Osteoblast (primary cell): ENCODE results near the gene PSMB5. TPM values are rescaled to one million over a fixed set of nuclear protein-coding genes. Genes with fewer than 3 reads are reported as not detected.

ENCODE experiments used
- DNase-seq: peaks from one replicate; pipeline ENCODE4 v3.0.0; 2011; ENCODE audit warnings: low spot score, mixed read lengths; ENCODE audit not compliant: insufficient read length; ENCODE audit errors: missing footprints
- H2AFZ ChIP-seq: 2 replicates; pipeline ENCODE4 v1.6.0; 2011; ENCODE audit warnings: mild to moderate bottlenecking, low read length
- H3K27ac ChIP-seq: 2 replicates; pipeline ENCODE4 v1.5.1; 2011; ENCODE audit warnings: mild to moderate bottlenecking, low read depth, low read length, moderate library complexity
- H3K27me3 ChIP-seq: 2 replicates; pipeline ENCODE4 v1.6.0; 2012; ENCODE audit warnings: mild to moderate bottlenecking, control low read depth, inconsistent platforms, low read length, moderate library complexity; ENCODE audit not compliant: insufficient read depth
- H3K36me3 ChIP-seq: 2 replicates; pipeline ENCODE4 v1.5.1; 2011; ENCODE audit warnings: mild to moderate bottlenecking, low read length, control low read depth, moderate library complexity; ENCODE audit not compliant: insufficient read depth
- H3K4me1 ChIP-seq: 2 replicates; pipeline ENCODE4 v1.5.1; 2011; ENCODE audit warnings: mild to moderate bottlenecking, low read length, control low read depth, moderate library complexity; ENCODE audit not compliant: insufficient read depth
- H3K4me2 ChIP-seq: 2 replicates; pipeline ENCODE4 v1.6.0; 2011; ENCODE audit warnings: mild to moderate bottlenecking, low read length; ENCODE audit not compliant: insufficient read depth
- H3K4me3 ChIP-seq: fragments of 200-600 bp; sonication (generic); 3 replicates; pipeline ENCODE4 v1.5.1; 2012; ENCODE audit warnings: mild to moderate bottlenecking, low read length, inconsistent platforms; ENCODE audit not compliant: insufficient read depth
- H3K79me2 ChIP-seq: 2 replicates; pipeline ENCODE4 v1.6.0; 2012; ENCODE audit warnings: mild to moderate bottlenecking, low read length, control low read depth, inconsistent platforms; ENCODE audit not compliant: insufficient read depth
- H3K9me3 ChIP-seq: 2 replicates; pipeline ENCODE4 v1.5.1; 2011; ENCODE audit warnings: low read depth, low read length, control low read depth
- H4K20me1 ChIP-seq: 2 replicates; pipeline ENCODE4 v1.6.0; 2012; ENCODE audit warnings: mild to moderate bottlenecking, low read length, control low read depth; ENCODE audit not compliant: insufficient read depth
- total RNA-seq: library from RNA; depleted of rRNA; stranded (reverse); fragments of >200 nt; gene quantifications from 2 replicates; pipeline ENCODE4 v1.2.3, GENCODE V29; 2012
- TF ChIP-seq, protein P1 (sequence below): IDR thresholded peaks from 2 replicates; pipeline ENCODE4 v1.5.1; 2011; ENCODE audit warnings: mild to moderate bottlenecking, low read depth, low read length, moderate library complexity; ENCODE audit errors: extremely low read depth

Gene PSMB5
- total RNA-seq, 1 donor: 162 TPM

DNA sequence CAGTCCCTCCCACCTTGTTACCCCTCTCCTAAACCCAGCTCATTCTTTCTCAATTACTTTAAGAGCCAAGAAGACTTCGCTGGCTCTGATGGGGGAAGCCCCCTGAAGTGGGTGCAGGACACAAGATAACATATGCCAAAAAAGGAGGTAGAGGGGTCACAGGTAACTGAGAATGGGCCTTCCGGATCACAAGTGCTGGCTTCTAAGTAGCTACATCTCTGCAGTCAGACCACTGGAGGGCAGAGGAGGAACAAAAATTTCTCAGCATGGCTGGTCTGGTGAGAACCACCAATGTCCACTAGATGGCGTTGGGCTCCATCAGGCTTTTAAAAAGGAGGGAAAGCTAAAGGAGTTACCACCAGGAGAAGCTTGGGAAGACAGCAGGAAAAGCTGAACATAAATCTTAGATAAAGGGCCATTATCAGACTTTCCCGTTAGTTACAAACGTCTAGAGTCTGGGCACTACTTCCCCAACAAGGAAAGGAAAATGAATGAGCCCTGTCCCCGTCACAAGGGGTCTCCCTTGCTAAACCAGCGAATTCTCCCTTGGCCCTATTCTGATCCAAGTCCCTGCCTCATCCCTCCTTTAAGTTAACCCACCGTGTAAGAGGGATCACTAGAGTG is 34.2 kb upstream of the PSMB5 start:
- peaks cover 82% of the 10 kb centered on the region for H3K79me2 ChIP-seq
- peaks cover 35% of the 10 kb centered on the region for H3K4me1 ChIP-seq
- TF ChIP-seq, protein P1, sequence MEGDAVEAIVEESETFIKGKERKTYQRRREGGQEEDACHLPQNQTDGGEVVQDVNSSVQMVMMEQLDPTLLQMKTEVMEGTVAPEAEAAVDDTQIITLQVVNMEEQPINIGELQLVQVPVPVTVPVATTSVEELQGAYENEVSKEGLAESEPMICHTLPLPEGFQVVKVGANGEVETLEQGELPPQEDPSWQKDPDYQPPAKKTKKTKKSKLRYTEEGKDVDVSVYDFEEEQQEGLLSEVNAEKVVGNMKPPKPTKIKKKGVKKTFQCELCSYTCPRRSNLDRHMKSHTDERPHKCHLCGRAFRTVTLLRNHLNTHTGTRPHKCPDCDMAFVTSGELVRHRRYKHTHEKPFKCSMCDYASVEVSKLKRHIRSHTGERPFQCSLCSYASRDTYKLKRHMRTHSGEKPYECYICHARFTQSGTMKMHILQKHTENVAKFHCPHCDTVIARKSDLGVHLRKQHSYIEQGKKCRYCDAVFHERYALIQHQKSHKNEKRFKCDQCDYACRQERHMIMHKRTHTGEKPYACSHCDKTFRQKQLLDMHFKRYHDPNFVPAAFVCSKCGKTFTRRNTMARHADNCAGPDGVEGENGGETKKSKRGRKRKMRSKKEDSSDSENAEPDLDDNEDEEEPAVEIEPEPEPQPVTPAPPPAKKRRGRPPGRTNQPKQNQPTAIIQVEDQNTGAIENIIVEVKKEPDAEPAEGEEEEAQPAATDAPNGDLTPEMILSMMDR: peak; percentile 100
- H3K4me3 ChIP-seq: no peak overlapping the region
- H3K36me3 ChIP-seq: peaks cover 71% of the 10 kb centered on the region
- no peak overlapping the region for H2AFZ ChIP-seq
- no peak overlapping the region for H3K27ac ChIP-seq
- DNase-seq: peak; percentile 96
- H3K4me2 ChIP-seq: peak overlapping the region; percentile 42
- no peaks in the 10 kb centered on the region for H3K27me3 ChIP-seq
- no peaks in the 10 kb centered on the region for H3K9me3 ChIP-seq
- peaks cover 41% of the 10 kb centered on the region for H4K20me1 ChIP-seq

DNA sequence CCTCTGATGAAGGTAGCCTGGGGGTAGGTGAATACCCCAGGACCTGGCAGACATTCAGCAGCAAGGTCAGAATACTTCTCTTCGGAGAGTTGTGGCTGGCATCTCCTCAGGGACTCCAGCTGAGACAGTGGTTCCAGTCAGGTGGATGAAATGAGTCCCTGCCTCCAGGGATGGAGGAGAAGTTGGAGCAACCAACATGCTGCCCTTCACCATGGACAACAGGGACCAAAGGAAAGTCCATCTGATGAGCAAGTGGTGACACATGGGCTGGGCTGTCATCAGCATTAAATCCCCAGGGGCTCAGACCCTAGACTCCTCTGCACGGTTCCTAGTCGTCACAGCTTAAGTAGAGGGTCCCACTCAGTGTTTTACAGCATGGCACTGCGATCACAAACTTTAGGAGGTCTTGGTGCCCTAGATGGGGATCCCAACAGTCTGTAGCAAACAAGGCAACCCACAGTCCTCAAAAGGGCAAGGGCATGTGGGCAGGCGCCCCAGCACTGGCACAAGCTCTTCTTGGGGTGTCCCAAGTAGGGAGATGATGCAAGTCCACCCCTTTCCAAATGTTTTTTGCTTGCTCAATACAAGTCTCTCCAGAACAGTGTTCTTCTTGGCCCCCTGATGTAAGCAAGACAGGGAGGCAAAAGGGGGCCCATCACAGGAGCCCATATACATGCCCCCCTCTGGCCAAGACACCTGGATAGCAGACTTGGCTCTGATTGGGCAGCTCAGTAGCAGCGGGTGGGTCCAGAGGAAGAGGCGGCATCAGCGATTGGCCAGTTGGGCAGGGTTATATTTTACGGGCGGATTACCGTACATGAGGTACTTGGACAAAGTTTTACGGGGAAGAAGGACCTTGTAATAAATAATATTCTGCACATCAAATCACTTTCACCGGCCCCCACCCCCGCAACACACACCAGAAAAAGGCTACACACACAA is 33.4 kb upstream of the PSMB5 start:
- Histone ChIP-seq H3K79me2 (peaks cover 84% of the 10 kb centered on the region), H3K27me3 (no peaks in the 10 kb centered on the region), H3K27ac (peak overlapping the region; percentile 9), H2AFZ (no peak overlapping the region), H3K9me3 (no peaks in the 10 kb centered on the region), H3K36me3 (peaks cover 74% of the 10 kb centered on the region), H3K4me3 (no peak overlapping the region), H4K20me1 (peaks cover 41% of the 10 kb centered on the region), H3K4me1 (peaks cover 35% of the 10 kb centered on the region), H3K4me2 (peak overlapping the region; percentile 42)
- peak; percentile 50 for DNase-seq
- TF ChIP-seq, protein P1: no peak

GRCh38 chr14:23066855-23067744 is 32.4 kb upstream of the PSMB5 start:
- H3K79me2 ChIP-seq: peaks cover 78% of the 10 kb centered on the region
- H3K36me3 ChIP-seq: peaks cover 74% of the 10 kb centered on the region
- H2AFZ ChIP-seq: no peak overlapping the region
- H3K4me1 ChIP-seq: peaks cover 38% of the 10 kb centered on the region
- DNase-seq: peak; percentile 17
- H3K4me3 ChIP-seq: no peak overlapping the region
- H4K20me1 ChIP-seq: peaks cover 48% of the 10 kb centered on the region
- H3K4me2 ChIP-seq: no peak overlapping the region
- H3K27me3 ChIP-seq: no peaks in the 10 kb centered on the region
- TF ChIP-seq, protein P1: no peak
- H3K9me3 ChIP-seq: no peaks in the 10 kb centered on the region
- H3K27ac ChIP-seq: peak overlapping the region; percentile 7
